GM19463 (cell line): Measurements from ENCODE around the gene EGFL7.

Source experiments
- ATAC-seq: cut with Tn5 transposase; IDR thresholded peaks from one replicate; pipeline ENCODE4 v1.9.1; 2021; ENCODE audit warnings: mild to moderate bottlenecking, moderate library complexity; ENCODE audit not compliant: unreplicated experiment

EGFL7 gene

DNA sequence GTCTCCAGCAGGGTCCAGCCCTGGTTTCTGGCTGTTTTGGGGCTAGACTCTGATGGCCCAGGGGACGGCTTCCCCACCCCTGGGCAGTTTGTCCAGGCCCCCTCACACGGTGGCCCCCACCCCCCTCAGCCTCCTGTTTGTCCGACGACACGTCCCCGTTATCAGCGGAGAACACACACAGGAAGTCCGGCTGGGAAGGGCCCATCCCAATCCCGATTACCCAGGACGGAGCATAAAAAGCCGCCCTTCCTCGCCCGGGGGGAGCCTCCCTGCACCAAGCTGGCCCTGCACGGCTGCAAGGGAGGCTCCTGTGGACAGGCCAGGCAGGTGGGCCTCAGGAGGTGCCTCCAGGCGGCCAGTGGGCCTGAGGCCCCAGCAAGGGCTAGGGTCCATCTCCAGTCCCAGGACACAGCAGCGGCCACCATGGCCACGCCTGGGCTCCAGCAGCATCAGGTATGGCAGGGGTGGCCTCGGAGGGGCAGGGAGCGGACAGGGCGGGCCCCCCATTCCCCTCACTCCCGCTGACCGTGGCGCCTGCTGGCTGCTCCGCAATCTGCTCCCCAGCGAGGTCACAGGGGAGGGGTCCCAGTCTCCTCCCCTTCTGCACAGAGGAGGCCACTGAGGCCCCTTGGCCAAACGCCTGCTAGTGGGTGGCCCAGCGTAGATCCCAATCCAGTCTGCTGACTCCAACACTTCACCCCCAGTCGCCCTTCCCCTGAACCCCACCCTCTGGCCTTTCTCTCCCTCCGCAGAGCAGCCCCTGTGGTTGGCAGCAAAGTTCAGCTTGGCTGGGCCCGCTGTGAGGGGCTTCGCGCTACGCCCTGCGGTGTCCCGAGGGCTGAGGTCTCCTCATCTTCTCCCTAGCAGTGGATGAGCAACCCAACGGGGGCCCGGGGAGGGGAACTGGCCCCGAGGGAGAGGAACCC, at the start of gene EGFL7:
TSS of gene EGFL7 (plus strand) at position 261 of the 926 bp plus-strand sequence. CDS start 5,367 bp downstream, outside the sequence.
- ATAC-seq = no peak

DNA sequence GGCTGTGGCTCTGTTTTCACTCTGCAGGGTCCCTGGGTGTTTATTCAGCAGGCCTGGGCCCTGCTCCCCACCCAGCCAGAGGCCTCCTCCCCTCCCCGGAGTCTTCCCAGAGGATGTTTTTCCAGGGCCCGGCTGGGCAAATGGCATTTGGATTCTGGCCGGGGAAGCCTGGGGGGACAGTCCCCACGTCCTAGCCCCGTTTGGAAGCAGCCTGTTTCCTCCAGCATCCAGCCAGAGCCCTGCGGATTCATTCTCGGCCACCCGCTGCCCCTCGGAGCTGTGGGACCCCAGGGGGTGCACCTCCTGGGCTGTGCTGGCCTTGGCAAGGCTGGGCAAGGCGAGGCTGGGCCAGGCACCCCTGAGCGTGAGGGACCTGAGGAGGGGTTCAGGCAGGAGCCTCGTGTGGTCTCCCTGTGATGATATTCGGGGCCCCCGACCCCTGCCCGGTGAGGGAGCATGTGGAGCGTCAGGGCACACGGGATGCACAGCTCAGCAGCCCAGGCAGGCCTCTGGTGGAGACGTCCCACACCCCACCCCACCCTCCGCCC, 48.8 kb upstream of the EGFL7 start:
- no peak for ATAC-seq

GRCh38 chr9:136614372-136614922, 48.3 kb upstream of the EGFL7 start:
- no peak for ATAC-seq

DNA sequence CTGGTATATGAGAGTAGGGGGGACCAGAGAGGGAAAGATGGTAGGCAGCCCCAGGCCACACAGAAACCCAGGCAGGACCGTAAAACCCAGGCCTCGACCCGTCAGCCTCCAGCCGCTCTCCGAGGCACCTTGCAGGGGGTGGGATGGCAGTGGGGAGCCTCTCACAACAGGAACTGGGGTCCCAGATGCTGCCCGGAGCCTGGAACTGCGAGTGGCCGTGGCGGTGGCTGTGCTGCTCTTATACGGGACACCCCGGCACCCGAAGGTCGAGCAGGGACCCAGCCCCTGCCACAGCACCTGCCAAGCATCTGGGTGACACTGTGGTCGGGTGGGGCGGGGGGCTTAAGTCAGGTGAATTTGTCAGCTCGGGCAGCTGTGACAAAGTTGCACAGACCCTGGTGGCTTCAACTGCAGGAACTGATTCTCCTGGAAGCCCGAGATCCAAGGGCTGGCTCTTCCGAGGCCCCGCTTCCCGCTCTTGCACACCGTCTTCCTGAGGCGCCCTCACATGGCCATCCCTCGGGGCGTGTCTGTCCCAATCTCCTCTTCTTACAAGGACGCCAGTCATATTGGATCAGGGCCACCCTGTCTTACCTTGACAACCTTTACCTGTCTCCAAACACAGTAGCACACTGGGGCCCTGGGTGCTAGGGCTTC, 47.6 kb upstream of the EGFL7 start:
- ATAC-seq = no peak

GRCh38 chr9:136615631-136616306, 46.9 kb upstream of the EGFL7 start:
- ATAC-seq = no peak

GRCh38 chr9:136616307-136616635, 46.4 kb upstream of the EGFL7 start:
- ATAC-seq = no peak

DNA sequence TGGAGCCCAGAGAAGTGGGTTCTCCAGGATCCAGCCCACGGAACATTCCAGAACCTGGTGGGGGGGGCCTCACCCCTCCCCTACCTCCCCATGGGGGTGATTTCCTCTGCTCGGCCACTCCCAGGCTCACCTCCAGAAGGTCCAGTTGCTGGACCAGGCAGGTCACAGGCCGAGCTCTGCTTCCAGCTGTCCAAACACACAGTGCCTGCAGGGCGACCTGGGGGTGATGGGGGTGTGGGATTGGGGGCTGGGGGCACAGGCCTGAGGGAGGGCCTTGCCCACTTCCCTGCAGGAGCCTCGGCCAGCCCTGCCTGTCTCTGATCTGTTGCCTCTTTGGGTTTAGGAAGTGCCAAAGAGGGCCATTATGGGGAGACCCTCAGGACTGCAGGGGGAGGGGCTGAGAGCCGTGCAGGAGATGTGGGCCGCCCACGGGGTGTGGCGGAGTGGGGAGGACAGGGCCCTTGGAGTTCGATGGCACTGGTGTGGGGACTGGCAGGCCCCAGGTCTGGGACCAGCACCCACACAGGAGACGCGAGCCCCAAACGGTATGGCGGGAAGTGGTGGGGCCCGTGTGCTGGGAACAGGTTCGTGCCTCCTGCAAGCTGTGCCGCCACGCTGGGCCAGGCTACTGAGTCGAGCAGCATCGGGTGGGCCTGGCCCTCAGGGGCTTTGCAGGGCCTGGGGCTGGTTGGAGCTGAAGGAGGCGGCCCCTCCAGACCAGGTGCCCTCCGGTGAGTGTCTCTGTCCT, 45.6 kb upstream of the EGFL7 start:
- no peak for ATAC-seq

DNA sequence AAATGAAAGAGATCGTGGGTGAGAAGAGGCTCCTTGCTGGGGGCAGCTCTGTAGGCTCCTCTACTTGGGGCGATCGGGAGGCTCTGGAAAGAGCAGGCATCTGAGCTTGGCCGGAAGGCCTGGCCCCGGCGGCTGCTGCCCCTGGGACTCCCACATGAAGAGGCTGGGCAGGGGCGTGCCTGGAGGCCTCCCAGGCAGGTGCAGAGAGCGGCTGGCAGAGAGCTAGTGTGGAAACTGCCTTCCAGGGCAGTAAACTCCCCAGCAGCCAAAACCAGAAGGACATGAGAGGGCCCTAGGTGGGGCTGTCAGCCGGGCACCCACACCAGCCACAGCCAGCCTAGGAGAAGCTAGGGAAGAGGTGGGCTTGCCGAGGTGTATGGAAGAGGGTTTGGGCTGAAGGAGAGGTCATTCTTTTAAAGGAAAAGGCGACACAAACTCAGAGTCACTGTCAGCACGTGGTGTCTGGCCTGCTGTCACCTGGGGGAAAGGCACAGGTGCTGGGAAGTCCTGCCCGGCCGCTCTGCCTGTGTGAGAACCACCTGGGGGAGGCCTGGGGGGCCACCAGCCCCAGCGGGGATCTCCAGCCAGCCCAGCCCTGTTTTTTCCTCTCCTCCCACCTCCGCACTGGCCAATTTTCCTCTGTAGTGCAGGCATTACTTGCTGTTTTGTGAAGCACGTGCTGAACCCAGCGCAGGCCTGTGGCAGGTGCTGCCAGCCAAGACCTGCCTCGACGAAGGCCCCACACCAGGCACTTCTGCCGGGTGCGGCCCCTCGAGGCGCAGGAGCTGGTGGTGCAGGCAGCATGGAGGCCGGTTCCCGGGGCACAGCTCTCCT, 44.8 kb upstream of the EGFL7 start:
- no peak for ATAC-seq

DNA sequence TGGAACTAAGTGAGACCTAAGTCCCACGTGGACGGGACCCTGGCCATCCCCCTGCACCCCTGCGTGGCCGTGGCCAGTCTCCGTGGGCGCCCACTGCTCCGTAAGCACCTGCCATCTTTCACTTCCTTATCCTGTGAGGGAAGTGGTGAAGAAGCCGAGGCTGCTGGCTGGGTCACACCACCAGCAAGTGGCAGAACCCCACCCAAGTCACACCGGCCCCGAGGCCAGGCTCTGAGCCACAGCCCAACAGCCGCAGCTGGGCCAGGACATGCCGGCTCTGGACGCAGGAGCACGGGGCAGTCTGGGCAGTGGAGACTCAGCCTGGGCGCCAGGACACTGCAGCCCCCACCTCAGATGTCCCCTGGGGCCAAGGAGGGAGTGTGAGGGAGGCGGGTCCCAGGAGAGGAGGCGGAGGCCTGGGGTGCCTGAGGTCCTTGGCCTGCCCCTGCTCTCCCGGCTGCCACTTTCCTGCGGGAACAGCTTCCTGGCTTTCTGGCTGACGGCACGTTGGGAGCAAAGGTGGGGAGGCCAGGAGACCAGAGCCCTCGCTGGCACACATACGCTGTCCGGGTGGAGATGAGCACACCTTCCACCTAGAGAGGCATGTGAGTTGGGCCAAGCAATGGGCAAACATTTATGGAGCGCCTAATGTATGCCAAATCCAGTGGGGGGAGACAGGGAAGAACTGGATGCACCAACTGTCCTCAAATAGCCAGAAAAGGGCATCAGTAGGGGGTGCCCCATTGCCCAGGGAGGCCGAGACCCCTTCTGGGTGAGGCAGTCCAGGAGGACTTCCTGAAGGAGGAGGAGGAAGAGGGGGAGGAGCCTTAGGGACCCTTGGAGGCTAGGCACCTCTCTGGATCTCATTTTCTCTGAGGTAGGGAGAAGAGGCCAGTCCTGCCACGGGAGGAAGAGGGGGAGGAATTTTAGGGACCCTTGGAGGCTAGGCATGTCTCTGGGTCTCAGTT, 43.9 kb upstream of the EGFL7 start:
- no peak for ATAC-seq

DNA sequence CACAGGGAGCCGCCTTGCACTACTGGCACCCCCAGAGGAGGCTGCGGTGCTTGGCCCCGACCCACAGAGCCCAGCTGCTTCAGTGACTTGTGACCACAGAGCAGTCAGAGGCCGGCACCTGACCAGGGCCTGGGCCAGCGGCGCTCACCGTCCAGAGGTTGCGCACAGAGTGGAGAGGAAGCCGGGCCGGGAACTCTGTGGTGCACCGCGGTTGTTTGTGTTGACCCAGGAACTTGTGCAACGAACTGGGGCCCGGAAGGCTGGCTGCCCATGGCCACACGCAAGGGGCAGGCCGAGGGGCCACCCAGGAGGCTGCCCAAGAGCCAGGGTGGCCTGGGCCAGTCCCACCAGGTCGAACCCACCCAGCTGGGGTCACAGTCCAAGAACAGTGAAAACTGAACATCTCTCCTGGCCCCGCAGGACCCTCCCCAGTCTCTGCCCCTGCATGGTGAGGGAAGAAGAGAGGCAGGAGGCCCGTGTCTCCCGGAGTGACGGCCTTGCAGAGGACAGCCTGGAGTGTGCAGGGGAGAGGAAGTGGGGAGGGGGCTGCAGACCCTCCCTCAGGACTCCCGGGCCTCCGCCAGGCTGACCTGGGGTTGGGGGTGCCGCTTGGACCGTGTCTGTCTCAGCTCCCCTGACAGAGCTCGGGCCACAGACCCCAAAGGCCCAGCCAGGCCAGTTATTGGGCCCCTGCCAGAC, 42.8 kb upstream of the EGFL7 start:
- no peak for ATAC-seq

- no peak for ATAC-seq
Observed at GRCh38 chr9:136620441-136621018, 42.2 kb upstream of the EGFL7 start.

- ATAC-seq = no peak
Observed at GRCh38 chr9:136621019-136621733, 41.5 kb upstream of the EGFL7 start.

DNA sequence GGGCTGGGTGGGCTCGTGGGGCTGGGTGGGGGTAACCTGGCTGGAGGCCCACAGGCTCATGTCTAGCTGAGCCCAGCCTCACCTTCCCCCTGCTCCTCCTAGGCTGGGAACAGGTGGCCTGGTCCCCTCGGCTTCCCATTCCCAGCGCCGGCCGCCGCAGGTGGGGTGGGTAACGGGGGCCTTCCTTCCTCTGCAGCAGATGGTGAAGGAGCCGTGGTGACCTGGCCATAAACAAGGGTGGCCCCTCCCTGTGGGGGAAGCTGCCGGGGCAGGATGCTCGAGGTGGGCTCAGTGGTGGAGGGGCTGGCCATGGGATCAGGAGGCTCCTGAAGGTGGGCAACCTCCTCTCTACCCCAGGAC, 41.0 kb upstream of the EGFL7 start:
- ATAC-seq = no peak

DNA sequence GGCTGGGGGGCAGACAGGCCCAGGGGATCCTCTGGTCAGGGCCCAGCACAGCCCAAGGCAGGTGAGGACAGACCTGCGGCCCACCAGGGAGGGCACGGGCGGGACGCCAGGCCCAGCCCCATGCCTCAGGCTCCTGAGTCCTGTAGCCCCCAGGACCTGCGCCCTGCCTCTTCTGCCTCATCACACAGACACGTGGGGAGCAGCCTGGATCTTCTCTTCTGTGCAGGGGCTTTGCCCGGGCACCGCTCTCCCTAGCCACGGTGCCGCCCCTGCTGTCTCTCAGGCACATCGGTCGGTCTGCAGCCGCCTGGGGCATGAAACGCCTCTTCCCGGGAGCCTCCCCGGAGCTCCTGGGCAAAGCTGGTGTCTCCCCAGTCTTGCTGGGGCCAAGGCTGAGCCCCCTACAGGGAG, 40.2 kb upstream of the EGFL7 start:
- ATAC-seq = no peak

DNA sequence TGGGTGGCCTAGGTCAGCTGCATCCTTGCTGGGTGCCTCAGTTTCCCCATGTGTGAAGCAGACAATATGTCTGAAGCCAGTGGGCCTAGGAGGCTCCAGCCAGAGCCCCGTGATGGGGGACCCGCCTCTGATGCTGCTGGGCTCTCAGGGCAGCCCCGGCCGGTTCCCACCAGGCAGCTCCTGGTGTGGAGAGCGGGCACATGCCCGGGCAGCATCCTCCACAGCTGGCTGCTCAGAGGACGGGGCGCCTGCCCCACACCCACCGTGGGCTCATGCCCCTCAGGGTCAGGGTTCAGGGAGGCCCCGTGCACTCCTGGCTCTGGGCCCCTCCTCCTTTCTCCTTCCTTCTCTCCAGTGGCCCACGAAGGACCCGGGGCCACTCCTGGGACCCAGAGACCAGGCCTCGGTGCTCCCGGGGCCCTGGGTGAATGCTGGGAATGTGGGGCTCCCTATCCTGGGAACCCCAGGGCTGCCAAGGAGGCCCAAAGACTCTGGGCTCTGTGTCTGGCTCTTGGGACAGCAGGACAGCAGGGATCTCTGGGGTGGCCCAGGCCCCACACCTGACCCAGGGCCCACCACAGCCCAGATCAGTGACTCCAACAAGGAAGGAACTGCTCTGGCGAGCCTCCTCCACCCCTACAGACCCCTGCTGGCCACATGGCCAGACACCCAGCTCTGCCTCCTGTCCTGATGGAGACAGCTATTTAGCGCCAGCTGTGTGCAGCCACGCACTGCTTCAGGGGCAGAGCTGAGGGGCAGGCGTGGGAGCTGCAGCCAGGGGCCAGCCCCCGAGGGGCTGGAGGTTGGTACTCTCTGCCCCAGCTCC, 39.5 kb upstream of the EGFL7 start:
- no peak for ATAC-seq

GRCh38 chr9:136623842-136624183, 38.9 kb upstream of the EGFL7 start:
- no peak for ATAC-seq
